WTC11 (cell line): ENCODE data around the gene AKAP8. TPM values are rescaled to one million over a fixed set of nuclear protein-coding genes. Genes with fewer than 3 reads are reported as not detected.

ENCODE experiments used
- ATAC-seq: fragments of 200-7000 bp; cut with Tn5 transposase; 2 replicates; pipeline ENCODE4 v1.10.0; 2021; ENCODE audit warnings: mild to moderate bottlenecking, moderate library complexity
- CTCF ChIA-PET: fragments of 300-600 bp; sonication (Branson Sonifier 250); formaldehyde crosslinking; loops from one replicate; lab custom pipeline; 2021; ENCODE audit warnings: antibody characterized with exemption; lab: Charles Lee
- POLR2A ChIA-PET: fragments of 350-600 bp; sonication (Branson Sonifier 250); formaldehyde crosslinking; loops from one replicate; lab custom pipeline; 2021; ENCODE audit warnings: antibody characterized with exemption; lab: Charles Lee
- DNase-seq: peaks from one replicate; pipeline ENCODE4 v3.0.0; 2021; ENCODE audit warnings: low spot score
- H3K27ac Mint-ChIP-seq: 2 replicates; pipeline ENCODE4 v1.8.0; 2021; ENCODE audit warnings: mixed read lengths
- H3K27me3 Mint-ChIP-seq: 2 replicates; pipeline ENCODE4 v1.8.0; 2021; ENCODE audit warnings: low read depth, mild to moderate bottlenecking, moderate library complexity, mixed read lengths
- H3K36me3 Mint-ChIP-seq: 2 replicates; pipeline ENCODE4 v1.8.0; 2021; ENCODE audit warnings: mixed read lengths
- H3K4me1 Mint-ChIP-seq: 2 replicates; pipeline ENCODE4 v1.8.0; 2022; ENCODE audit warnings: mixed read lengths
- H3K4me3 Mint-ChIP-seq: 2 replicates; pipeline ENCODE4 v1.8.0; 2021; ENCODE audit warnings: mild to moderate bottlenecking, moderate library complexity, mixed read lengths
- H3K9me3 Mint-ChIP-seq: 2 replicates; pipeline ENCODE4 v1.8.0; 2021; ENCODE audit warnings: mixed read lengths
- CTCF ChIP-seq: fragments of 200-600 bp; IDR thresholded peaks from 2 replicates; pipeline ENCODE4 v1.8.0; 2022; ENCODE audit warnings: antibody characterized with exemption
- E2F1 ChIP-seq: sonication (generic); formaldehyde crosslinking; IDR thresholded peaks from 2 replicates; pipeline ENCODE4 v1.8.0; 2022; ENCODE audit warnings: mild to moderate bottlenecking, missing genetic modification reagents
- E2F4 ChIP-seq: sonication (generic); formaldehyde crosslinking; IDR thresholded peaks from 2 replicates; pipeline ENCODE4 v1.8.1; 2022; ENCODE audit warnings: low read depth, mild to moderate bottlenecking, moderate library complexity, missing genetic modification reagents, borderline replicate concordance
- ELF4 ChIP-seq: sonication (generic); formaldehyde crosslinking; IDR thresholded peaks from 2 replicates; pipeline ENCODE4 v1.8.1; 2022; ENCODE audit warnings: low read depth, mild to moderate bottlenecking, moderate library complexity, missing genetic modification reagents
- ERG ChIP-seq: fragments of 250-450 bp; sonication (Bioruptor Pico); IDR thresholded peaks from 2 replicates; pipeline ENCODE4 v1.8.0; 2021; ENCODE audit warnings: mild to moderate bottlenecking
- GRHL2 ChIP-seq: fragments of 250-450 bp; sonication (Bioruptor Pico); IDR thresholded peaks from 2 replicates; pipeline ENCODE4 v1.8.0; 2022; ENCODE audit warnings: mild to moderate bottlenecking, moderate library complexity; ENCODE audit not compliant: insufficient replicate concordance, severe bottlenecking
- HMGA2 ChIP-seq: fragments of 250-450 bp; sonication (Bioruptor Pico); IDR thresholded peaks from 2 replicates; pipeline ENCODE4 v1.4.0; 2021; ENCODE audit warnings: mild to moderate bottlenecking, moderate library complexity
- JUN ChIP-seq: sonication (generic); formaldehyde crosslinking; IDR thresholded peaks from 2 replicates; pipeline ENCODE4 v1.8.0; 2023; ENCODE audit warnings: mild to moderate bottlenecking, missing genetic modification reagents
- KAT7 ChIP-seq: sonication (generic); formaldehyde crosslinking; IDR thresholded peaks from 2 replicates; pipeline ENCODE4 v1.8.1; 2023; ENCODE audit warnings: missing genetic modification reagents, mild to moderate bottlenecking, borderline replicate concordance
- OVOL2 ChIP-seq: fragments of 250-450 bp; sonication (Bioruptor Pico); IDR thresholded peaks from 2 replicates; pipeline ENCODE4 v1.9.0; 2021; ENCODE audit warnings: mild to moderate bottlenecking, borderline replicate concordance
- PREB ChIP-seq: sonication (generic); formaldehyde crosslinking; IDR thresholded peaks from 2 replicates; pipeline ENCODE4 v1.8.1; 2022; ENCODE audit warnings: mild to moderate bottlenecking, missing genetic modification reagents, moderate library complexity, borderline replicate concordance
- PRRX2 ChIP-seq: fragments of 250-450 bp; sonication (Bioruptor Pico); IDR thresholded peaks from 2 replicates; pipeline ENCODE4 v1.8.0; 2021; ENCODE audit warnings: mild to moderate bottlenecking
- RELA ChIP-seq: sonication (generic); formaldehyde crosslinking; IDR thresholded peaks from 2 replicates; pipeline ENCODE4 v1.8.1; 2022; ENCODE audit warnings: missing genetic modification reagents, mild to moderate bottlenecking, borderline replicate concordance
- SMAD4 ChIP-seq: sonication (generic); formaldehyde crosslinking; IDR thresholded peaks from 2 replicates; pipeline ENCODE4 v1.8.0; 2022; ENCODE audit warnings: mild to moderate bottlenecking, missing genetic modification reagents
- TEAD4 ChIP-seq: sonication (generic); formaldehyde crosslinking; IDR thresholded peaks from 2 replicates; pipeline ENCODE4 v1.8.0; 2022; ENCODE audit warnings: mild to moderate bottlenecking, missing genetic modification reagents
- ZNF121 ChIP-seq: sonication (generic); formaldehyde crosslinking; IDR thresholded peaks from 2 replicates; pipeline ENCODE4 v1.8.0; 2023; ENCODE audit warnings: missing genetic modification reagents
- ZNF317 ChIP-seq: sonication (generic); formaldehyde crosslinking; IDR thresholded peaks from 2 replicates; pipeline ENCODE4 v1.8.1; 2023; ENCODE audit warnings: low read depth, mild to moderate bottlenecking, moderate library complexity, missing genetic modification reagents, borderline replicate concordance
- ZNF423 ChIP-seq: fragments of 250-450 bp; sonication (Bioruptor Pico); IDR thresholded peaks from 2 replicates; pipeline ENCODE4 v2.1.2; 2022; ENCODE audit warnings: mild to moderate bottlenecking, moderate library complexity
- ZNF512 ChIP-seq: sonication (generic); formaldehyde crosslinking; IDR thresholded peaks from 2 replicates; pipeline ENCODE4 v1.8.1; 2022; ENCODE audit warnings: missing genetic modification reagents, borderline replicate concordance
- ZNF532 ChIP-seq: fragments of 250-450 bp; sonication (Bioruptor Pico); IDR thresholded peaks from 2 replicates; pipeline ENCODE4 v1.9.0; 2021; ENCODE audit warnings: mild to moderate bottlenecking, borderline replicate concordance
- total RNA-seq: library from RNA; stranded (reverse); gene quantifications from 3 replicates; pipeline ENCODE4 v1.2.3, GENCODE V29; 2021

Gene AKAP8
- total RNA-seq, 1 experiment from 2014 or later = 65.9 TPM

GRCh38 chr19:15328312-15328711, 51.3 kb downstream of the AKAP8 start:
- H3K4me3 Mint-ChIP-seq = no peak overlapping the region
- TF ChIP-seq TEAD4 (CRISPR knock-in tag) (no peak), ERG (CRISPR knock-in tag) (no peak), ELF4 (no peak), PREB (no peak), E2F1 (CRISPR knock-in tag) (no peak), ZNF423 (CRISPR knock-in tag) (no peak), GRHL2 (CRISPR knock-in tag) (no peak), ZNF317 (no peak), CTCF (no peak), ZNF532 (no peak), KAT7 (CRISPR knock-in tag) (no peak), HMGA2 (CRISPR knock-in tag) (no peak), ZNF512 (CRISPR knock-in tag) (no peak), ZNF121 (CRISPR knock-in tag) (no peak), RELA (no peak), E2F4 (no peak), PRRX2 (no peak), OVOL2 (CRISPR knock-in tag) (no peak), JUN (CRISPR knock-in tag) (no peak), SMAD4 (CRISPR knock-in tag) (no peak)
- ChIA-PET POLR2A (no interaction called here), CTCF (interaction anchor here (1.0 kb wide), 1 partner anchor 11 kb away, joined by 3 read pairs; no protein-coding TSS in a partner anchor)
- H3K9me3 Mint-ChIP-seq = no peaks in the 10 kb centered on the region; the same call in 1 of the 2 replicates
- no peaks in the 10 kb centered on the region for H3K36me3 Mint-ChIP-seq
- H3K4me1 Mint-ChIP-seq = peaks cover 63% of the 10 kb centered on the region
- ATAC-seq (no peak), DNase-seq (no peak)
- no peaks in the 10 kb centered on the region for H3K27me3 Mint-ChIP-seq
- peak overlapping the region; percentile 72; the same call in 1 of the 2 replicates for H3K27ac Mint-ChIP-seq
